Fibroblast of peridontal ligament (primary cell): ENCODE measurements around the gene PPM1G.

Experiments
- DNase-seq: peaks from one replicate; pipeline ENCODE4 v3.0.0-alpha.2; 2010; ENCODE audit errors: extremely low read depth

The PPM1G gene

DNA sequence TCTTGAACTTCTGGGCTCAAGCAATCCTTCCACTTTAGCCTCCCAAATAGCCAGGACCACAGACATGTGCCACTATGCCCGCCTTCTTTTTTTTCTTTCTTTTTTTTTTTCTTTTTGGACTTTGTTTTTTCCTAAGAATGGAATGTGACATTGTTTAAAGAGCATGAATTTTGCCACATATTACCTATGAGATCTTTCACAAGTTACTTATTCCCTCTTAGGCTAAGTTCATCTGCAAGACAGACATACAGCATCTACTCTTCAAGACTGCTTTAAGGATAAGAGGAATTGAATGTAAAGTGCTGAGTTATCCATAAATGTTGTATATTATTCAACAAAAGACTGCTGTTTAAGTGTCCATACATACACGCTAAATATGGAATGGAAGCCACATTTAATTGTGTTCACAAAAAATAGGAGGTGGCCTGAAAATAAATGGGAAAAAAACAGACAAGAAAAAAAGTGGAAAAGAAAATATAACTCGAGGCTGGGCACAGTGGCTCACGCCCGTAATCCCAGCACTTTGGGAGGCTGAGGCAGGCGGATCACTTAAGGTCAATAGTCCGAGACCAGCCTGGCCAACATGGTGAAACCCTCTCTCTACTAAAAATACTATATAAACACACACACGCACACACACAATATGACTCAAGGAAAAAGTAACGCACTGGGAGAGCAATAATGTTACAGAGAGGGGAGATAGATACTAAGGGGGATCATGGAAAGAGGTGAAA lies 3.2 kb upstream of the PPM1G start:
- no peak for DNase-seq

- peak; percentile 15 for DNase-seq
Observed at GRCh38 chr2:27408601-27409320, 630 bp downstream of the PPM1G start.

DNA sequence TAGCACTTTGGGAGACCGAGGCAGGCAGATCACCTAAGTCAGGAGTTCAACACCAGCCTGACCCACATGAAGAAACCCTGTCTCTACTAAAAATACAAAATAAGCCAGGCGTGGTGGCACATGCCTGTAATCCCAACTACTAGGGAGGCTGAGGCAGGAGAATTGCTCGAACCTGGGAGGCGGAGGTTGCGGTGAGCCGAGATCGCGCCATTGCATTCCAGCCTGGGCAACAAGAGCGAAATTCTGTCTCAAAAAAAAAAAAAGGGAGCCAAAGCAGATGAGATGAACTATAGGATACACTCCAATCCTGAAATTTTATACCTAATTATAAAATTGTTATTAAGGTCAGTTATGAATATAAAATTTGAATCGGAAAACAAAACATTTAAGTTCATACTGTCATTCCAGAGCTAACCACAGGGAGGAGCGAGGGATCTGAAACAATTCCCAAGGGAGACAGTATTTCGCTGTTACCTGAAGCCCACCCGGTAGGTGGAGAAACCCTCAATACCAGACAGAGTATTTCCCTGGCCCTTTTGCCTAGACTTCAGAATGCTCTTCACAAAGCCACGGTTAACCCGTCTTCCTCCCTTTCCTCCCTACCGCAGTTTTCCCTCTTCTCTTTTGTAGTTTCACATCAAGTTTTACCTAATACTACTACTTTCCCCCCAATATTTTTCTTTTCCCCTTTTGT lies 1.4 kb downstream of the PPM1G start:
- DNase-seq, result peak; percentile 62

- DNase-seq, result no peak
Observed at GRCh38 chr2:27400348-27401135, 8.8 kb downstream of the PPM1G start.

GRCh38 chr2:27398962-27399361 lies 10.4 kb downstream of the PPM1G start:
- no peak for DNase-seq

DNA sequence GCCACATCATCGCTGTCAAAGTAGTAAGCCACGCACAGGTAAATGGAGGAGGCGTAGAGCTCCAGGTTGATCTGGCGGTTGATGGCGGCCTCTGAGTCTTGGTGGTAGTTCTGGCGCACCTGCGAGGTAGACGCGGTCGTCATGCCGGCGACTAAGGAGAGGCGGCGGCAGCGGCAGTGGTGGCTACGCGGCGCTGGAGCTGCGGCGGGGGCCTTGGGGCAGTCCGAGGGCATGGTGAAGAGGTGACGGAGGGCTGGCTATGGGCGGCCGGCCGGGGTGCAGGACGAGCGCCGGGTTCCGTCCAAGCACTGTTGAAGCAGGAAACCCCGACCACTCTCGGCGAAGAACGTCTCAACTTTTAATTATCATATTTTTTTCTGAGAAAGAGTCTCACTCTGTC lies 16.2 kb downstream of the PPM1G start:
- DNase-seq, result no peak

GRCh38 chr2:27390822-27391679 lies 18.3 kb downstream of the PPM1G start:
- DNase-seq, result no peak

- no peak for DNase-seq
Observed at GRCh38 chr2:27381577-27382181, 27.7 kb downstream of the PPM1G start.

GRCh38 chr2:27380626-27381545 lies 28.5 kb downstream of the PPM1G start, which contains the start of gene ZNF513:
Gene ZNF513, minus strand, starts transcription at chr2:27380734. Its CDS starts 208 bp downstream, at chr2:27380526.
- DNase-seq, result peak; percentile 91

- DNase-seq, result peak; percentile 42
Observed at GRCh38 chr2:27379836-27380625, 29.4 kb downstream of the PPM1G start.

- no peak for DNase-seq
Observed at GRCh38 chr2:27379383-27379835, 30.0 kb downstream of the PPM1G start.

- DNase-seq, result no peak
Observed at GRCh38 chr2:27378809-27379290, 30.5 kb downstream of the PPM1G start.

DNA sequence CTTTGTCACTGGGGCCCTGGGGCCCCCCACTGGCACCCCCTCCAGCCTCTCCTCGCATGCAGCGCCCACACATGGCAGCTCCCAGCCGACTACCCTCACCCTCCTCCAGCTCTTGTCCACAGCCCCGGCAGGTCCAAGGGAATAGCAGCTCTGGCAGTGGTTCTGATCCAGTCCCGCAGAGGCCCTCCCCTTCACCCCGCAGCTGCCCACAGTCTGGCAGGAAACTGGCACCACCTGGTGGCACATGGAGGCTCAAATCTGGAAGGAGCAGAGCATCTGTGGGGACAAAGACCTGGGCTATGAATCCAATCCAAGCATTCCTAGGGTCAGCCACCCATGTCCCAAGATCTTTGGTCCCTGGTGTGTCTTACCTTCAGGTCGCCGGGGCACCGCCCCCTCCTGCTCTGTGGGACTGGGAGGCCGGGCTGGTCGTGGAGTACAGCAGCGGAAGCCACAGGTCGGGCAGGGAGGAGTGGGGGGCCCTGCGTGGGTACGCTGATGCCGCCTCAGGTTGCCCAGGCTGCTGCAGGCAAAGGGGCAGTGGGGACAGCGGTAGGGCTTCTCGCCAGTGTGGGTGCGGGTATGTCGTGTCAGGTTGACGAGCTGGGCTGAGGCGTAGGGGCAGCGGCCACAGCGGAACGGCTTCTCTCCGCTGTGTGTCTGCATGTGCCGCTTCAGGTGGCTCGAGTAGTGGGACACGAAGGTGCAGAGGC lies 31.1 kb downstream of the PPM1G start:
- DNase-seq, result peak; percentile 18

GRCh38 chr2:27377618-27378095 lies 31.7 kb downstream of the PPM1G start:
- DNase-seq, result no peak

DNA sequence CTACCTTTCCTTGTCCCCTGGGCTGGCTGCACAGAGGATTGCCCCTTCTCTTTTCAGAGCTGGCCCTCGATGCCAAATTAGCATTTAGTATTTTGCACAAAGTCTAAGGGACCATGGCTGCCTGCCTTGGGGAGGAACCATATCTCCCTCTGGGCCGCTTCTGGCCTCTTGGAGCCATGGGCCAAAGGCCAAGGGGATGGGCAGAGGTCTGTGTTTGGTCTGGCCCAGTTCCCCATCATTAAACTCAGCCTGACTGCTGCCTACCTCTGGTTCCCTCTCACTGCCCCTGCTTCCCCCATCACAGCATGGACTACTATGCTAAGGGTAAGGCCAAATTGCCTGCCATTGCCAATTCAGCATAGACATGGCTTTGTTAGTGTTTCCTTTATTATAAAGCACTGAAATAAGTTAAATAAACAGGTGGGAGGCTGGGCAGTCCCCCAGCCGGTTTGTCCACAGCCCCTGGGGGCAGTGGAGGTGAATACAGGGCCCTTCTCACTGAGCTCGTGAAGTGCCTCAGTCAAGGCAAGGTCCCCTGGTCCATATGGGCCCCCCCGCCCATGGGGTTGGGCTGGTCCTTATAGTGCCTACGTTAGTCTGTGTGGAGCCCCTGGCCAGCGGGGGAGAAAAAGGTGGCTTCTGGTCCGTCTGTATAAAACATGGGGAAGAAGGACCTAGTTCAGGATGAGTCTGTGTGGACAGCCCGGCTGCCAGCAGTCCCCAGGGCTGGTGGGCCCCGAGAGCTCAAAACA lies 32.3 kb downstream of the PPM1G start:
- DNase-seq, result no peak

- no peak for DNase-seq
Observed at GRCh38 chr2:27376151-27376865, 33.1 kb downstream of the PPM1G start.
